H1 (cell line): ENCODE data around the gene MOB2. TPM values are rescaled to one million over a fixed set of nuclear protein-coding genes. Genes with fewer than 3 reads are reported as not detected.

Source experiments
- BCL11A ChIP-seq, 2 experiments: IDR thresholded peaks; one replicate each; pipeline ENCODE4 v1.6.1; 2011; ENCODE audit warnings: low read depth in 2 of 2, low read length in 2 of 2, mild to moderate bottlenecking in 2 of 2
- KDM1A ChIP-seq: fragments of 200-600, 300-600 bp; sonication (generic); IDR thresholded peaks from 2 replicates; pipeline ENCODE4 v1.7.1; 2016; ENCODE audit warnings: mild to moderate bottlenecking, low read length, borderline replicate concordance
- YY1 ChIP-seq: IDR thresholded peaks from 2 replicates; pipeline ENCODE4 v1.6.1; 2011; ENCODE audit warnings: low read depth, mild to moderate bottlenecking, low read length
- polyA plus RNA-seq, 7 experiments: library from polyadenylated mRNA; depleted of rRNA in 3 of 7; stranded (reverse) in 5 of 7; unstranded in 2 of 7; fragments of >200 nt in 5 of 7; fragments of 200-250 nt in 2 of 7; gene quantifications; 1 replicate in 5 of 7; 2 replicates in 1 of 7; 4 replicates in 1 of 7; pipeline versions ENCODE4 v1.2.1 to v1.2.3, GENCODE V29; 2011 to 2013; ENCODE audit warnings: missing spikeins in 2 of 7, mixed read lengths in 2 of 7
- total RNA-seq: library from RNA; stranded (reverse); fragmentation: NEBNext Ultra II Directional; extraction: Animal tissue kit (Norgen Biotek cat#: 25700); gene quantifications from 2 replicates; pipeline ENCODE4 v1.2.1, GENCODE V29; 2021

The MOB2 gene
- total and polyA plus RNA-seq, 2 of the 8 experiments (the other 6 are each of a cell fraction or from before 2014, with no cell fraction given) = 18.6 to 28.2 TPM

DNA sequence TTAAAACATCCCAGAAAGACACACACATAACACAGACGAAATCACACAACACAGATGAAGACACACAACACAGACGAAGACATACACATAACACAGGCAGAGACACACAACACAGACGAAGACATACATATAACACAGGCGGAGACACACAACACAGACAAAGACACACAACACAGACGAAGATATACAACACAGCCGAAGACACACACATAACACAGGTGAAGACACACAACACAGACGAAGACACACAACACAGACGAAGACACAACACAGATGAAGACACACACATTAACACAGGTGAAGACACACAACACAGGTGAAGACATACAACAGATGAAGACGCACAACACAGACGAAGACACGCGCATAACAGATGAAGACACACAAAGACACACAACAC is 4.8 kb upstream of the MOB2 start (continued):
- TF ChIP-seq BCL11A (IDR thresholded peaks at IDR 0.05; ENCODE audit: low read depth in 2 of 2, low read length in 2 of 2) (no peak), YY1 (no peak), KDM1A (no peak)
- TF ChIP-seq, all 59 proteins: peak for 0
